HCT116 (cell line): ENCODE results near the gene SPSB1. TPM values are rescaled to one million over a fixed set of nuclear protein-coding genes. Genes with fewer than 3 reads are reported as not detected.

Experiments used
- ATAC-seq: fragments of 200-7000 bp; cut with Tn5 transposase; 2 replicates; pipeline ENCODE4 v1.9.1; 2020; ENCODE audit warnings: mild to moderate bottlenecking, moderate library complexity
- BruUV-seq: library from RNA; stranded (reverse); fragments of 400-500 nt; replicated peaks from 2 replicates; lab custom pipeline; 2021; lab: Mats Ljungman, UMichigan
- CTCF ChIA-PET: fragments of 300-600 bp; sonication (Branson Sonifier 250); formaldehyde crosslinking; loops from one replicate; lab custom pipeline; 2021; ENCODE audit warnings: antibody characterized with exemption; lab: Charles Lee
- POLR2A ChIA-PET: fragments of 300-600, 350-600 bp; sonication (Branson Sonifier 250); formaldehyde crosslinking; loops from one replicate; lab custom pipeline; 2021; ENCODE audit warnings: antibody characterized with exemption; lab: Charles Lee
- RAD21 ChIA-PET, 2 experiments: fragments of 300-600 bp; sonication (Branson Sonifier 250); formaldehyde crosslinking; loops; one replicate each; lab custom pipeline; 2023; ENCODE audit warnings: low total read pairs in 2 of 2; ENCODE audit not compliant: uncharacterized antibody in 2 of 2, unreplicated experiment in 2 of 2, low non-redundant PET in 1 of 2; lab: Charles Lee
- DNase-seq: peaks from one replicate; pipeline ENCODE4 v3.0.0-alpha.2; 2010; ENCODE audit warnings: low read depth, low spot score
- H2AFZ ChIP-seq: fragments of 200-600 bp; shearing (Covaris generic), sonication (generic); 2 replicates; pipeline ENCODE4 v1.6.1; 2017; ENCODE audit warnings: low read depth, mixed run types, mixed read lengths, antibody characterized with exemption, low read length; ENCODE audit not compliant: poor library complexity, severe bottlenecking
- H3K27ac ChIP-seq: 2 replicates; pipeline ENCODE4 v1.5.1; 2012; ENCODE audit warnings: low read depth, low read length
- H3K27me3 ChIP-seq: fragments of 200-600 bp; sonication (generic); 2 replicates; pipeline ENCODE4 v1.6.1; 2016; ENCODE audit warnings: mixed run types, low read length, mixed read lengths; ENCODE audit not compliant: insufficient read depth
- H3K36me3 ChIP-seq, 2 experiments: fragments of 200-500 bp in 1 of 2; fragments of 200-600 bp in 1 of 2; sonication (Bioruptor generic) in 1 of 2; sonication (generic) in 1 of 2; 2 replicates each; pipeline versions ENCODE4 v1.5.1 to v1.6.1; 2014 to 2016; ENCODE audit warnings: low read length in 2 of 2, inconsistent platforms in 1 of 2, mixed read lengths in 1 of 2, mixed run types in 1 of 2; ENCODE audit not compliant: insufficient read depth in 2 of 2, control insufficient read depth in 1 of 2
- H3K4me1 ChIP-seq, 2 experiments: fragments of 200-600 bp in 1 of 2; sonication (generic) in 1 of 2; 2 replicates each; pipeline versions ENCODE4 v1.5.1 to v1.6.1; 2012 to 2017; ENCODE audit warnings: low read length in 2 of 2, inconsistent platforms in 1 of 2, mild to moderate bottlenecking in 1 of 2, mixed read lengths in 1 of 2, mixed run types in 1 of 2, moderate library complexity in 1 of 2; ENCODE audit not compliant: insufficient read depth in 2 of 2, control insufficient read depth in 1 of 2
- H3K4me2 ChIP-seq: fragments of 200-600 bp; sonication (generic); 2 replicates; pipeline ENCODE4 v1.6.1; 2017; ENCODE audit warnings: mixed run types, low read length, mixed read lengths
- H3K4me3 ChIP-seq, 2 experiments: fragments of 200-600 bp in 1 of 2; sonication (generic) in 1 of 2; replicated peaks in 1 of 2; 2 replicates each; pipeline ENCODE4 v1.5.1; 2011 to 2016; ENCODE audit warnings: low read length in 2 of 2, control low read depth in 1 of 2, low read depth in 1 of 2, mild to moderate bottlenecking in 1 of 2, mixed read lengths in 1 of 2, mixed run types in 1 of 2
- H3K79me2 ChIP-seq: fragments of 200-600 bp; sonication (generic); 2 replicates; pipeline ENCODE4 v1.6.1; 2017; ENCODE audit warnings: mild to moderate bottlenecking, mixed run types, low read length, moderate library complexity, mixed read lengths; ENCODE audit not compliant: insufficient read depth
- H3K9ac ChIP-seq: fragments of 200-600 bp; sonication (generic); 2 replicates; pipeline ENCODE4 v1.6.1; 2016; ENCODE audit warnings: low read length, mixed read lengths
- H3K9me2 ChIP-seq: fragments of 200-600 bp; sonication (generic), shearing (Covaris generic); 2 replicates; pipeline ENCODE4 v1.6.1; 2017; ENCODE audit warnings: mixed run types, mild to moderate bottlenecking, moderate library complexity; ENCODE audit not compliant: insufficient read depth
- H3K9me3 ChIP-seq, 2 experiments: fragments of 200-500 bp in 1 of 2; fragments of 200-600 bp in 1 of 2; sonication (Bioruptor generic) in 1 of 2; sonication (generic) in 1 of 2; 2 replicates each; pipeline ENCODE4 v1.6.1; 2014 to 2017; ENCODE audit warnings: low read length in 2 of 2, mixed read lengths in 2 of 2, inconsistent platforms in 1 of 2, low read depth in 1 of 2, mild to moderate bottlenecking in 1 of 2, mixed run types in 1 of 2, moderate library complexity in 1 of 2; ENCODE audit not compliant: control insufficient read depth in 1 of 2, insufficient read depth in 1 of 2
- H4K20me1 ChIP-seq: fragments of 200-600 bp; sonication (generic), shearing (Covaris generic); 2 replicates; pipeline ENCODE4 v1.6.1; 2017; ENCODE audit warnings: mixed run types, mild to moderate bottlenecking, moderate library complexity; ENCODE audit not compliant: insufficient read depth
- ATF3 ChIP-seq: IDR thresholded peaks from 2 replicates; pipeline ENCODE4 v1.6.1; 2012
- CBX3 ChIP-seq: IDR thresholded peaks from 2 replicates; pipeline ENCODE4 v1.6.1; 2012; ENCODE audit warnings: low read depth
- CTCF ChIP-seq, 3 experiments: fragments of 200-600 bp in 1 of 3; sonication (generic) in 1 of 3; IDR thresholded peaks in 2 of 3; conservative IDR thresholded peaks in 1 of 3; 2 replicates each; pipeline ENCODE4 v1.5.1; 2012 to 2017; ENCODE audit warnings: low read depth in 2 of 3, low read length in 2 of 3, antibody characterized with exemption in 1 of 3, borderline replicate concordance in 1 of 3, control low read depth in 1 of 3, mild to moderate bottlenecking in 1 of 3, mixed read lengths in 1 of 3, mixed run types in 1 of 3, moderate library complexity in 1 of 3; ENCODE audit not compliant: insufficient read depth in 1 of 3
- EZH2 ChIP-seq: fragments of 200-600 bp; sonication (generic); IDR thresholded peaks from 2 replicates; pipeline ENCODE4 v1.6.1; 2017; ENCODE audit warnings: antibody characterized with exemption, mixed run types
- EZH2phosphoT487 ChIP-seq: fragments of 200-600 bp; IDR thresholded peaks from 2 replicates; pipeline ENCODE4 v1.6.1; 2018; ENCODE audit warnings: antibody characterized with exemption, borderline replicate concordance
- MAX ChIP-seq: IDR thresholded peaks from 2 replicates; pipeline ENCODE4 v1.6.1; 2012
- RAD21 ChIP-seq: IDR thresholded peaks from 2 replicates; pipeline ENCODE4 v1.6.1; 2012; ENCODE audit warnings: low read depth, mild to moderate bottlenecking
- REST ChIP-seq: IDR thresholded peaks from 2 replicates; pipeline ENCODE4 v1.6.1; 2012; ENCODE audit warnings: low read depth
- SIN3A ChIP-seq: IDR thresholded peaks from 2 replicates; pipeline ENCODE4 v1.6.1; 2012; ENCODE audit warnings: low read depth
- SP1 ChIP-seq: IDR thresholded peaks from 2 replicates; pipeline ENCODE4 v1.6.1; 2012; ENCODE audit warnings: low read depth
- SRF ChIP-seq: IDR thresholded peaks from 2 replicates; pipeline ENCODE4 v1.6.1; 2012; ENCODE audit warnings: low read depth
- TCF7L2 ChIP-seq: IDR thresholded peaks from 2 replicates; pipeline ENCODE4 v1.7.0; 2011; ENCODE audit warnings: borderline replicate concordance, inconsistent platforms; ENCODE audit not compliant: insufficient read depth, insufficient read length; ENCODE audit errors: extremely low read depth
- YY1 ChIP-seq: IDR thresholded peaks from 2 replicates; pipeline ENCODE4 v1.6.1; 2011; ENCODE audit warnings: low read length, low read depth, moderate library complexity, mild to moderate bottlenecking; ENCODE audit not compliant: insufficient replicate concordance; ENCODE audit errors: extremely low read depth
- ZBTB33 ChIP-seq: IDR thresholded peaks from 2 replicates; pipeline ENCODE4 v1.6.1; 2011; ENCODE audit warnings: mild to moderate bottlenecking, low read length, moderate library complexity; ENCODE audit not compliant: insufficient replicate concordance; ENCODE audit errors: extremely low read depth
- ZNF274 ChIP-seq: fragments of 200-500 bp; sonication (Bioruptor generic); IDR thresholded peaks from 2 replicates; pipeline ENCODE4 v1.6.1; 2014; ENCODE audit warnings: mild to moderate bottlenecking, low read depth, low read length, inconsistent platforms
- intact Hi-C: fragments of 100-400 bp; cut with micrococcal nuclease; formaldehyde crosslinking; loops from 2 replicates; pipeline ENCODE4 v1.10.0; 2022
- total RNA-seq: library from RNA; stranded (reverse); gene quantifications from one replicate; pipeline ENCODE4 v1.2.1, GENCODE V29; 2021; ENCODE audit not compliant: unreplicated experiment

The SPSB1 gene
- total RNA-seq, 1 experiment from 2014 or later: 10.8 TPM

- TF ChIP-seq REST (no peak), SP1 (no peak), MAX (no peak), EZH2phosphoT487 (no peak), TCF7L2 (no peak), RAD21 (no peak), SRF (no peak), CBX3 (no peak)
Measured at GRCh38 chr1:9246215-9246614, 46.5 kb upstream of the SPSB1 start (continued).

GRCh38 chr1:9246841-9247785, 45.6 kb upstream of the SPSB1 start:
- Histone ChIP-seq H4K20me1 (no peaks in the 10 kb centered on the region), H3K4me2 (no peak overlapping the region), H3K4me1 (no peaks in the 10 kb centered on the region), H3K4me3 (no peak overlapping the region), H3K9ac (no peak overlapping the region), H3K27ac (no peak overlapping the region), H3K36me3 (no peaks in the 10 kb centered on the region), H3K9me2 (no peaks in the 10 kb centered on the region), H2AFZ (no peak overlapping the region), H3K79me2 (no peaks in the 10 kb centered on the region), H3K9me3 (no peaks in the 10 kb centered on the region), H3K27me3 (no peaks in the 10 kb centered on the region)
- ChIA-PET CTCF (no interaction called here), RAD21 (no interaction called here), POLR2A (no interaction called here)
- intact Hi-C loops: no loop called here
- DNase-seq (no peak), ATAC-seq (no peak)
- BruUV-seq: no TSS peak
- TF ChIP-seq SIN3A: no peak
- TF ChIP-seq RAD21: no peak
- TF ChIP-seq CTCF (IDR thresholded peaks at IDR 0.05 in 2 of 3, conservative IDR thresholded peaks at IDR 0.05 in 1 of 3; ENCODE audit: borderline replicate concordance in 1 of 3, insufficient read depth in 1 of 3, low read depth in 2 of 3, low read length in 2 of 3): no peak
- no peak for TF ChIP-seq EZH2
- no peak for TF ChIP-seq ZBTB33
- TF ChIP-seq ATF3: no peak
- TF ChIP-seq YY1: no peak
- TF ChIP-seq ZNF274: no peak
